G401 (cell line): ENCODE results near the gene PET100. TPM values are rescaled to one million over a fixed set of nuclear protein-coding genes. Genes with fewer than 3 reads are reported as not detected.
A peak's percentile ranks its signal among the peaks of the same experiment; 100 is the strongest.

Source experiments
- DNase-seq: peaks from one replicate; pipeline ENCODE4 v3.0.0-alpha.2; 2015; ENCODE audit warnings: low spot score
- in situ Hi-C: cut with HindIII; loops from 2 replicates; pipeline ENCODE4 v1.10.0; 2016; ENCODE audit warnings: low sequenced_read_pairs, mixed read lengths
- total RNA-seq: library from RNA; depleted of rRNA; stranded (reverse); fragments of >200 nt; shearing (Covaris generic); gene quantifications from 2 replicates; pipeline ENCODE4 v1.2.3, GENCODE V29; 2014; rRNA removed

Gene PET100
- total RNA-seq, 1 experiment from 2014 or later, result 31.2 TPM

GRCh38 chr19:7670790-7671189 lies 41.2 kb downstream of the PET100 start:
- DNase-seq, result no peak
- in situ Hi-C loops, result no loop called here

GRCh38 chr19:7672522-7672921 lies 42.9 kb downstream of the PET100 start:
- in situ Hi-C loops, result no loop called here
- no peak for DNase-seq

GRCh38 chr19:7674010-7675005 lies 44.7 kb downstream of the PET100 start:
- DNase-seq, result peak; percentile 24
- in situ Hi-C loops, result no loop called here

GRCh38 chr19:7676376-7676775 lies 46.8 kb downstream of the PET100 start:
- no peak for DNase-seq
- in situ Hi-C loops, result no loop called here

- in situ Hi-C loops, result no loop called here
- DNase-seq, result no peak
Observed at GRCh38 chr19:7676854-7677253, 47.3 kb downstream of the PET100 start, which contains the start of gene MCEMP1. Gene MCEMP1, plus strand, starts transcription at chr19:7677090. Its CDS starts 31 bp downstream, at chr19:7677121.

GRCh38 chr19:7677669-7678311 lies 48.2 kb downstream of the PET100 start:
- DNase-seq, result no peak
- in situ Hi-C loops, result no loop called here

GRCh38 chr19:7678971-7679751 lies 49.6 kb downstream of the PET100 start:
- in situ Hi-C loops, result no loop called here
- DNase-seq, result peak; percentile 75

- no peak for DNase-seq
- in situ Hi-C loops, result no loop called here
Observed at GRCh38 chr19:7679771-7680605, 50.4 kb downstream of the PET100 start.

GRCh38 chr19:7680606-7681339 lies 51.2 kb downstream of the PET100 start, which contains the start of gene TRAPPC5:
Gene TRAPPC5, plus strand, starts transcription at chr19:7680833. Its CDS starts 1,421 bp downstream, at chr19:7682254.
- in situ Hi-C loops, result no loop called here
- DNase-seq, result peak; percentile 74

Other genes starting within 250 kb of the PET100 start
- 3.5 and 6.6 TPM in 2 replicates for gene PEX11G, start 140.8 kb upstream of the PET100 start, total RNA-seq
- gene ZNF358, start 113.7 kb upstream of the PET100 start, total RNA-seq, result 25.3 and 40.1 TPM in 2 replicates
- 6.2 and 16.9 TPM in 2 replicates for gene MCOLN1, start 107.2 kb upstream of the PET100 start, total RNA-seq
- 74.6 and 97.9 TPM in 2 replicates for gene PNPLA6, start 94.1 kb upstream of the PET100 start, total RNA-seq
- gene CAMSAP3, start 33.9 kb upstream of the PET100 start, total RNA-seq, result 3.3 and 4.8 TPM in 2 replicates
- 68.4 and 87.3 TPM in 2 replicates for gene XAB2, start 248 bp upstream of the PET100 start, total RNA-seq
- not detected in 2 replicates for gene PCP2, start 3.9 kb downstream of the PET100 start, total RNA-seq
- 0.20 TPM in 1 of 2 replicates, not detected in the other for gene STXBP2, start 7.3 kb downstream of the PET100 start, total RNA-seq
- gene RETN, start 39.3 kb downstream of the PET100 start, total RNA-seq, result not detected in 2 replicates
- gene MCEMP1, start 47.3 kb downstream of the PET100 start, total RNA-seq, result not detected in 2 replicates
- gene TRAPPC5, start 51.0 kb downstream of the PET100 start, total RNA-seq, result 131 and 153 TPM in 2 replicates
- not detected in 2 replicates for gene FCER2, start 72.3 kb downstream of the PET100 start, total RNA-seq
- gene CLEC4G, start 102.3 kb downstream of the PET100 start, total RNA-seq, result not detected in 2 replicates
- gene CD209, start 117.7 kb downstream of the PET100 start, total RNA-seq, result not detected in 2 replicates
- gene CLEC4M, start 133.4 kb downstream of the PET100 start, total RNA-seq, result not detected in 2 replicates
- gene EVI5L, start 200.4 kb downstream of the PET100 start, total RNA-seq, result 19.0 and 24.5 TPM in 2 replicates
- 0.03 and 0.49 TPM in 2 replicates for gene PRR36, start 244.6 kb downstream of the PET100 start, total RNA-seq